Rectal smooth muscle tissue (tissue), 1 donor: ENCODE measurements around the gene FSIP1.

Experiments
- H3K27ac ChIP-seq: one replicate; pipeline ENCODE4 v1.7.0; 2013; ENCODE audit warnings: low read depth, low read length, inconsistent platforms
- H3K27me3 ChIP-seq: one replicate; pipeline ENCODE4 v1.7.0; 2013; ENCODE audit warnings: low read length; ENCODE audit not compliant: control insufficient read depth, insufficient read depth
- H3K36me3 ChIP-seq: one replicate; pipeline ENCODE4 v1.7.0; 2013; ENCODE audit warnings: low read length; ENCODE audit not compliant: control insufficient read depth, insufficient read depth
- H3K4me1 ChIP-seq: one replicate; pipeline ENCODE4 v1.7.0; 2013; ENCODE audit warnings: low read length; ENCODE audit not compliant: control insufficient read depth, insufficient read depth
- H3K4me3 ChIP-seq: one replicate; pipeline ENCODE4 v1.7.0; 2013; ENCODE audit warnings: low read length
- H3K9ac ChIP-seq: one replicate; pipeline ENCODE4 v1.7.0; 2013; ENCODE audit warnings: low read length

FSIP1 gene

GRCh38 chr15:39587096-39587721, 195.4 kb downstream of the FSIP1 start:
- peak overlapping the region; percentile 64 for H3K27ac ChIP-seq
- H3K4me3 ChIP-seq, result no peak overlapping the region

GRCh38 chr15:39586387-39587095, 196.1 kb downstream of the FSIP1 start:
- H3K27ac ChIP-seq, result peak overlapping the region; percentile 64
- H3K9ac ChIP-seq, result no peak overlapping the region
- H3K36me3 ChIP-seq, result peaks cover 77% of the 10 kb centered on the region
- peaks cover 55% of the 10 kb centered on the region for H3K4me1 ChIP-seq
- peak overlapping the region; percentile 49 for H3K4me3 ChIP-seq
- no peaks in the 10 kb centered on the region for H3K27me3 ChIP-seq

More at GRCh38 chr15:39587096-39587721, 195.4 kb downstream of the FSIP1 start:
- no peak overlapping the region for H3K9ac ChIP-seq
- peaks cover 73% of the 10 kb centered on the region for H3K36me3 ChIP-seq
- H3K4me1 ChIP-seq, result peaks cover 54% of the 10 kb centered on the region
- H3K27me3 ChIP-seq, result no peaks in the 10 kb centered on the region

DNA sequence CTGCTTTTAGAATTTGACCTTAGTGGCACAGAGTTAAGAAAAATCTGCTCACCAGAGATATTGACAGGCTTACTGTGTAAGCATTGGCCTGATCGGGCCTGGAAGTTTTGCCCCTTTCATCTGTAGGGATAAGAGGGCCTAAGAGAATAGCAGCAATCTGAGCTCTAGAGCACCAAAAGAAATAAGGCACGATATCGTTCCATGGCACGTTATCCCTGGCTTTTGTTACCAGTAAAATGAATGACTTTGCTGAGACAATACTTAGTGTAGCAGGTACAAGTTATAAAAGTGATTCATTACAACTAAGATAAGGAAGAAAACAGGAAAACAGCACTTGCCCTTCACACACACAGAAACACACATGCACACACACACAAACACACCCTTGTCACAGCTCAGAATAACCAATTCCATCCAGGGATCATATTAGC, 196.8 kb downstream of the FSIP1 start:
- H3K27me3 ChIP-seq, result no peaks in the 10 kb centered on the region
- peak overlapping the region; percentile 49 for H3K4me3 ChIP-seq
- peaks cover 49% of the 10 kb centered on the region for H3K4me1 ChIP-seq
- peak overlapping the region; percentile 64 for H3K27ac ChIP-seq
- H3K36me3 ChIP-seq, result peaks cover 70% of the 10 kb centered on the region
- no peak overlapping the region for H3K9ac ChIP-seq

DNA sequence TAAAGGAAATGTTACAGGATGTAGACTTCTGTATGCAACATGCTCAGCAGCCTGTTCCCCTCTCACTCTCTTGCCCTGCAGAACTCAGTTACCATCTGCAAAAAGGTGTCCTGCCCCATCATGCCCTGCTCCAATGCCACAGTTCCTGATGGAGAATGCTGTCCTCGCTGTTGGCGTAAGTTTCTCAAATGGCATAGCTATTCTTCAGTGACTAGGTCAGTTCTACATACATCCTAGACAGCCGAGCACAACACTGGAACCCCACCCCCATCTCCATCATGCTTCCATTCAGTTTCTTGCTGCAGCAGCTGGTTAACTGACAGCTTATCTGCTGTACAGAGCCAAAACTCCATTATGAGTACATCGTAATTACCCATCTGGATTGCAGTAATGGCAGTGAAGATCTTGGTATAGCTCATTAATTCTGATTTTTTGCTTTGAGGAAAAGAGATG, 197.2 kb downstream of the FSIP1 start:
- no peak overlapping the region for H3K9ac ChIP-seq
- peaks cover 68% of the 10 kb centered on the region for H3K36me3 ChIP-seq
- peaks cover 49% of the 10 kb centered on the region for H3K4me1 ChIP-seq

GRCh38 chr15:39584662-39585388, 197.8 kb downstream of the FSIP1 start:
- Histone ChIP-seq H3K36me3 (peaks cover 68% of the 10 kb centered on the region), H3K4me3 (peak overlapping the region; percentile 49)

More for the DNA sequence above, 197.2 kb downstream of the FSIP1 start:
- H3K27me3 ChIP-seq, result no peaks in the 10 kb centered on the region
- peak overlapping the region; percentile 49 for H3K4me3 ChIP-seq
- H3K27ac ChIP-seq, result peak overlapping the region; percentile 64

DNA sequence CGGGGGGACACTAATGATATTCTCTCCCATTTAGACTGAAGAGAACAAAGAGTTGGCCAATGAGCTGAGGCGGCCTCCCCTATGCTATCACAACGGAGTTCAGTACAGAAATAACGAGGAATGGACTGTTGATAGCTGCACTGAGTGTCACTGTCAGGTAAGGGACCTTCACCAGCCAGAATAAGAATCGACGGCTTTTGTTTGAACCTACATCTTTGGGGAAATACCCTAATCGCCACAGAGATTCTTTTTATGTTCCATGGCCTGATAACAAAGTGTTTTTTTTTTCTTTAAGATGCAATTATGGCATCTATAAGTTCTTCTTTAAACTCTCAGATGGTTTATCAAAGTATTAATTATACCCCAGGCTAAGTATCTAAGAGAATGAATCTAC, 198.4 kb downstream of the FSIP1 start:
- Histone ChIP-seq H3K4me1 (peaks cover 50% of the 10 kb centered on the region), H3K36me3 (peaks cover 63% of the 10 kb centered on the region), H3K9ac (no peak overlapping the region), H3K27me3 (no peaks in the 10 kb centered on the region), H3K27ac (peak overlapping the region; percentile 96), H3K4me3 (peak overlapping the region; percentile 76)

More at GRCh38 chr15:39584662-39585388, 197.8 kb downstream of the FSIP1 start:
- H3K27me3 ChIP-seq, result no peaks in the 10 kb centered on the region
- peak overlapping the region; percentile 21 for H3K27ac ChIP-seq
- no peak overlapping the region for H3K9ac ChIP-seq
- peaks cover 49% of the 10 kb centered on the region for H3K4me1 ChIP-seq

DNA sequence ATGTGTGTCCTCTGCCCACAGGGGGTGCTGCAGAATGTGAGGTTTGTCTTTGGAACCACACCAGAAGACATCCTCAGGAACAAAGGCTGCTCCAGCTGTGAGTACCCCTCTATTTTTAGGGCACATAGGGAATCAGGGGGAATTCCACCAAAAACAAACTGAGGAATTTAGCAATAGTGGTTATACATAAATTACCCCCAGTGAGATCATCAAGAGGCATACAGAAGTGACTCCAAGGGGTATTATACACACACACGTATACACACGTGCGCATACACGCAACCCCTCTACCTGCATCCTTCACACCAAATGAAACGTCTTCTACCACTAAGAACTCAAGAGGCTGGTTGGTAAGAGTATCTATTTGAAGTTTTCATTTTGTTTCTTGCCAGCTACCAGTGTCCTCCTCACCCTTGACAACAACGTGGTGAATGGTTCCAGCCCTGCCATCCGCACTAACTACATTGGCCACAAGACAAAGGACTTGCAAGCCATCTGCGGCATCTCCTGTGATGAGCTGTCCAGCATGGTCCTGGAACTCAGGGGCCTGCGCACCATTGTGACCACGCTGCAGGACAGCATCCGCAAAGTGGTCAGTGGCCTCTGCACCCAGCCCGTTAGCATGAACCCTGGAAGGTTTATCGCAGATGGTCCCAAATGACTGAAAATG, 198.9 kb downstream of the FSIP1 start:
- Histone ChIP-seq H3K4me1 (peaks cover 56% of the 10 kb centered on the region), H3K27me3 (no peaks in the 10 kb centered on the region), H3K9ac (no peak overlapping the region), H3K36me3 (peaks cover 58% of the 10 kb centered on the region), H3K27ac (peak overlapping the region; percentile 96), H3K4me3 (peak overlapping the region; percentile 76)

DNA sequence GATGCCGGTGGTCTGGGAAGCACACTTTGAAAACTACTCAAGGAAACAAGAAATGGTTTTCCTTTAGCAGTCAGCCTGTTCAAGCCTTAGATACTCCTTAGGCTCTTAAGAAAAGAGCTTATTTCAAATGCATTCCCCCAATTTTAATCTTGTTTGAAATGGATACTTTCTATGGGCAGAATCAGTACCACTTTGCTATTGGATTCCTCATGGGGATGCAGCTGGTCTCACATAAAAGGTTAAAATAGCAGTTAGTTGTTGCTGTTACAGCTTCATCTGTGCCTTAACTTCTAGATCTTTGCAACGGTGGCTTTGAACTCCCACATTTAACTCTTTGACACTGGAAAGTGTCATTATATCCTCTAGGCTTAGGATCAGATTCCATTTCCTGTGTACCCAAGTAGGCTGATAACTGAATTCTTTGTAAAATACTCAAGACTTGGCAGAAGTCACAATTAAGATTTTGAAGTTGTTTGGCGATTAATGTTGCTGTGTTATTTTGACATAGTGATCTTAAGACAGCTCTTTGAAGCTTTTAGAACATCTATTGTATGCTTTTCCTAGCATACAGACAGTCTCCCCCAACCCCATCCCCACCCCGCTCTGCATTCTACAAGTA, 199.6 kb downstream of the FSIP1 start:
- H3K4me3 ChIP-seq, result peak overlapping the region; percentile 76
- H3K27ac ChIP-seq, result peak overlapping the region; percentile 96
- H3K36me3 ChIP-seq, result peaks cover 53% of the 10 kb centered on the region
- no peaks in the 10 kb centered on the region for H3K27me3 ChIP-seq
- H3K4me1 ChIP-seq, result peaks cover 57% of the 10 kb centered on the region
- no peak overlapping the region for H3K9ac ChIP-seq

- Histone ChIP-seq H3K9ac (peak overlapping the region; percentile 47), H3K36me3 (peaks cover 46% of the 10 kb centered on the region), H3K4me3 (peak overlapping the region; percentile 76), H3K27me3 (no peaks in the 10 kb centered on the region), H3K4me1 (peaks cover 52% of the 10 kb centered on the region), H3K27ac (peak overlapping the region; percentile 96)
Observed at GRCh38 chr15:39582286-39582976, 200.2 kb downstream of the FSIP1 start.

- H3K4me1 ChIP-seq, result peaks cover 48% of the 10 kb centered on the region
- H3K27me3 ChIP-seq, result no peaks in the 10 kb centered on the region
- H3K4me3 ChIP-seq, result peak overlapping the region; percentile 76
- peaks cover 42% of the 10 kb centered on the region for H3K36me3 ChIP-seq
- H3K9ac ChIP-seq, result peak overlapping the region; percentile 92
- H3K27ac ChIP-seq, result peak overlapping the region; percentile 96
Observed at GRCh38 chr15:39581793-39582285, 200.8 kb downstream of the FSIP1 start.

- Histone ChIP-seq H3K36me3 (peaks cover 36% of the 10 kb centered on the region), H3K27ac (peak overlapping the region; percentile 96), H3K4me3 (peak overlapping the region; percentile 76), H3K27me3 (no peaks in the 10 kb centered on the region), H3K4me1 (peaks cover 43% of the 10 kb centered on the region), H3K9ac (peak overlapping the region; percentile 92)
Observed at GRCh38 chr15:39581242-39581792, 201.3 kb downstream of the FSIP1 start.
